GM12892 (cell line): ENCODE results near the gene MACROD2.

ENCODE experiments used
- POLR2A ChIP-seq: IDR thresholded peaks from 2 replicates; pipeline ENCODE4 v1.6.1; 2011; ENCODE audit warnings: low read depth, low read length, control low read depth
- POLR2AphosphoS5 ChIP-seq: IDR thresholded peaks from 2 replicates; pipeline ENCODE4 v1.6.1; 2011; ENCODE audit warnings: low read depth, low read length, control low read depth
- TAF1 ChIP-seq: IDR thresholded peaks from 2 replicates; pipeline ENCODE4 v1.6.1; 2011; ENCODE audit warnings: low read depth, mild to moderate bottlenecking, control low read depth, low read length, borderline replicate concordance

DNA sequence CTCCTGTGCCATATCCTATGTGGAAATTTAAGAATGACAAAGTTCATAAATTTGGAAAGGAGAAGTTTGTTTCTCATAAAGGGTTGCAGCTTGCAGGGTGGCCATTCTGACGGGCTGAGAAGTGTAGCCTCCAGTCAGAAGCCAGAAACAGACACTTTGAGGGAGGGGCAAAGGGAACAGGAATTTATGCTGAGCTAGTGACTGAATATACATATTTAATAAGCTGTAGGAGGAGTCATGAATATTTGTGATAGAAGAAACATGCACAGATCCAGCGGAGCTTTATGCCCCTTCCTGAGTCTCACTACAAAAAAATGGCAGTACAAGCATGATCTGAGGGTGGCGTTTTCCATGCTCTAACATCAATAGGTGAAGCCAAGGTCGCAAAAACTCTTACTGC lies 1779.6 kb downstream of the MACROD2 start:
- TF ChIP-seq POLR2A (no peak), TAF1 (no peak), POLR2AphosphoS5 (no peak)
